Pulmonary artery endothelial cell (primary cell): ENCODE measurements around the gene DUS4L. TPM values are rescaled to one million over a fixed set of nuclear protein-coding genes. Genes with fewer than 3 reads are reported as not detected.

Experiments used
- DNase-seq: peaks from one replicate; pipeline ENCODE4 v3.0.0-alpha.2; 2011; ENCODE audit warnings: low read depth, low spot score
- total RNA-seq: library from RNA; depleted of rRNA; stranded (reverse); fragments of >200 nt; gene quantifications from 2 replicates; pipeline ENCODE4 v1.2.3, GENCODE V29; 2014

DUS4L gene
- total RNA-seq, 1 donor from 2014 or later, result 8.6 TPM

GRCh38 chr7:107579885-107580715, 16.3 kb downstream of the DUS4L start, which contains the start of gene BCAP29:
TSS of gene BCAP29 (plus strand) at chr7:107580246. CDS start at chr7:107580773, 527 bp downstream.
- no peak for DNase-seq

GRCh38 chr7:107580716-107581383, 17.1 kb downstream of the DUS4L start:
- no peak for DNase-seq

DNA sequence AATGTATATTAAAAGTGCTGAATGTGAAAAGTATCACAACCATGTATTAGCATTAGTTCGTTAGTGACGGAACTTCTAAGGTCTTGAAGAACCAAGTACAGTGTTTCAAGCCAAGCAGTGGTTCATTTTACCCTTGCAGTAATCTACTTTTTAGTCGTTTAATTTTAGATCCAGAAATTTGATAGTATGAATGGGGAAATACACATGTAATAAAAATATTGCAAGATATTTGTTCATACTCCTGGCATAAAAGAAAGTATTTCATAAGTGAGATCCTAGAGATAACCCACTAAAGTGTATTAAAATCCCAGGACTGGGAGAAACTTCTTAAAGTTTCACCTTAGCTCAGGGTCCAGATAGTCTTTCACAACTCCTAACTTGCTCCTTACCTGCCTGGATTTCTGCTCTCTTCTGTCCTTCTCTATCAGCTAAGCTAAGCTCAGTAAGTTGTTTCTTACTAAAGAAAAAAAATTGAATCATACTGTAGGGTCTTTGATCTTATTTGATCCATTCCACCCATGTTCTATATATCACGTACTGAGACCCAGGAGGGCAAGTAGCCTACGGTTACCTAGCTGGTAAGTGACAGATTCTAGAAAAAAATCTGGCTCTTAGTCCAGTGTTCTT, 17.7 kb downstream of the DUS4L start:
- no peak for DNase-seq

- DNase-seq, result no peak
These were observed 19.1 kb downstream of the DUS4L start for GRCh38 chr7:107582875-107583274.

DNA sequence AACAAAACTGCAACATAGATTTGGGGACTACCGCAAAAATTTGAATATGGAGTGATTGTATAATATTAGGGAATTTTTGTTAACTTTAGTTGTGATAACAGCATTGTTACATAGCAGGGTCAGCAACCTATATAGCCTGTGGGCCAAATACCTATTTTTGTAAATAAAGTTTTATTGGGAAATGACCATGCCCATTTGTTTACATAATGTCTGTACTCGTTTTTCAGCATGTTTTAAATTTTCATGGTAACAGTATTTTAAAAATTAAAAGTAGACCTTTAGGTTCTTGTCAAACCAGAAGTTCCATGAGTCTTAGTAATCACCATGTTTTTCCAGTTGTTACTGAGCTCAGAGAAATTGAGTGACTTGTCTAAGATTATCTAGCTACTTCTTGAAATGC, 20.9 kb downstream of the DUS4L start:
- no peak for DNase-seq

GRCh38 chr7:107588529-107589130, 24.9 kb downstream of the DUS4L start:
- no peak for DNase-seq

- DNase-seq, result no peak
These were observed 27.6 kb downstream of the DUS4L start for GRCh38 chr7:107591421-107591820.

DNA sequence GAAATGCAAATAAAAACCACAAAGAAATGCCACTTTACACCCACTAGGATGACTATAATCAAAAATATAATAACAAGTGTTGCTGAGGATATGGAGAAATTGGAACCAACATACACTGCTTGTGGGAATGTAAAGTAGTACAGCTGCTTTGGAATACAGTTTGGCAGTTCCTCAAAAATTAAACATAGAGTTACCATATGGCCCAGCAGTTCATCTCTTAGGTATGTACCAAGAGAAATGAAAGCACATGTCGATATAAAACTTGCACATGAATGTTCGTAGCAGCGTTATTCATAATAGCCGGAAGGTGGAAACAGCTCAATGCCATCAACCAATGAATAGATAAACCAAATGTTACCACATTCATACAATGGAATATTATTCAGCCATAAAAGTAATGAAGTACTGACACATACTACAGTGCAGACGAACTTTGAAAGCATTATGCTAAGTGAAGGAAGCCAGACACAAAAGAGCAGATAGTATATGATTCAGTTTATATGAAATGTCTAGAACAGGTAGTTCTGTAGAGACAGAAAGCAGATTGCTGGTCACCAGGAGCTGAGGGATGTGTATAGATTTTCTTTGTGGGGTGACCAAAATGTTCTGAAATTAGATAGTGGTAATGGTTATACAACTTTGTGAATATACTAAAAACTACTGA, 28.7 kb downstream of the DUS4L start:
- DNase-seq, result no peak

DNA sequence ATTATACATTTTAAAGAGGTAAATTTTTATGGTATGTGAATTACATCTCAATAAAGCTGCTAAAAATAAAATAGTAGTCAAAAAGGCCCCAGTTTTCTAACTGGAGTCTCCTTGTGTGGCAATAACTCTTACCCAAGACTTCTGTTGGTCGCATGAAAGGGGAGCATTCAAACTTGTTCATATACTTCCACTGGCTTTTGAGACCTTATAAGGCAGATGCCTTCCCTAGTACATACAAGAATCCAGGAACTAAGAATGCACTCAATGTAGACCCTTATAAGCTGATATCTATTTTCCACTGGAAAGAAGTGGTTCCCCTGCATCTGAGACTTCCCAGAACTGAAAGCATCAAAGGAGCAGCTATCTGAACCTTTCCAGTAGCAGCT, 29.2 kb downstream of the DUS4L start:
- no peak for DNase-seq

GRCh38 chr7:107594961-107595737, 31.4 kb downstream of the DUS4L start:
- peak; percentile 97 for DNase-seq

- peak; percentile 96 for DNase-seq
These were observed 33.3 kb downstream of the DUS4L start for GRCh38 chr7:107596881-107597581.

DNA sequence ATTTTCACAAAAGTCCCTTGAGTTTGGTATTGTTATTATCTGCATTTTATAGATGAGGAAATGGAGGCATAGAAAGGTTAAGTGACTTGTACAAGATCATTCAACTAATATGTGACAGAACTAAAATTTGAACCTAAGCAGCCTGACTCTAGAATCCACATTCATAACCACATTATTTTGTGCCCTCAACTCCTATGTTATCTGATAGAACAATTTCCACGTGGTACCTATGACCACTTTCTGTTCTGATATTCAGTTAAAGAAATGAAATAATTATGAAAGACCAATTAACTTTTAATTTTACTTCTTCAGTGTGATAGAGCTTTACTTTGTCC, 33.8 kb downstream of the DUS4L start:
- no peak for DNase-seq

DNA sequence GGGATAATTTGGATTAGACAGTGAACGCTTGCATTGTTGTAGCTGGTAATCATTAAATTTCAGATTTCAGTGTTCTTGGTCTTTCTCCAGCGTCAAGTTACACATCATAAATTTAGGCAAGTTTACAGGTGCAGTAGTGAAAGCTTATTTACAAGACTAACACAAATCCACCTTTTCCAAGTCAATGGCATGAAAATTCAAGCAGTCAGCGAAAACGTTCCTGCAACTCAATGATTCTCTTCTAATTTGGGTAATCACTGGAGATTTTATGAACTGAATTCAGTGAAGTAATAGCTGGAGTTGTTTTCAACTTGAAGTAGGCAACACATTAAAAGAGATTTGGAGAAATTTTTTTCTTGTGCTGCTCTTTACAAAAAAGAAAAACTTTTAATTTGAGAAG, 34.2 kb downstream of the DUS4L start:
- no peak for DNase-seq

DNA sequence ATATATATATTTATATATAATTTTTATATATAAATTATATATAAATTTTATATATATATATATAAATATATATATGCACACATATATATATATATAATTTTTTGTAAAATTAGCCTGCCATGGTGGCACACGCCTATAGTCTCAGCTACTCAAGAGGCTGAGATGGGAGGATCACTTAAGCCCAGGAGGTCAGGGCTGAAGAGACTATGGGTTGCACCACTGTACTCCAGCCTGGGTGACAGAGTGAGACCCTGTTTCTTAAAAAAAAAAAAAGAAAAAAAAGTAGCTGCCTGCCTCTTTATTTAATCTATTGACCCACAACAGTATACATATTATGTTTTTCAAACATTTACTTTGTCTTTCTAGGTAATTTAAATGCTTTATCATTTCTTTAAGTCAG, 35.5 kb downstream of the DUS4L start:
- no peak for DNase-seq

- DNase-seq, result no peak
These were observed 37.0 kb downstream of the DUS4L start for GRCh38 chr7:107600816-107601215.

- DNase-seq, result no peak
These were observed 41.5 kb downstream of the DUS4L start for GRCh38 chr7:107605218-107605815.

- no peak for DNase-seq
These were observed 42.5 kb downstream of the DUS4L start for GRCh38 chr7:107606303-107606702.

DNA sequence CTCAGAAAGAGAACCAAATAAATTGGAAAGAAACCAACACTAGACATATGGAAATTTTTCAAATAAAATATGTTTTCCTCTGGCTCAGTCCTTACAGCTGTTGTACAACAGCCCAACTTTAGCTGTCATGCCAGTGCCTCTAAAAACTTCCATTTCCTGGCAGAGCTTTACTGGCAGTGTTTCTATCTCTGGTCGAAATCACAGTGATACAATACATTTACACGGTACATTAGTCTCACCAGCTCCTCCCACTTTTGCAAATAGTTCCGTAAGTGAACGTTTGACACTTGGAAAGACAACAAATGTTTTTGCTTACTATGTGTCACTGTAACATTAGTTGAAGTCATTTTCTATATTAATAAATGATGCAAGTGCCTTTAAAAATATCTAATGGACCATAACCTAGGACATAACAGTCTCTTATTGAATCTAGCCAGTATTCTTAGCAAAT, 46.1 kb downstream of the DUS4L start:
- peak; percentile 37 for DNase-seq

DNA sequence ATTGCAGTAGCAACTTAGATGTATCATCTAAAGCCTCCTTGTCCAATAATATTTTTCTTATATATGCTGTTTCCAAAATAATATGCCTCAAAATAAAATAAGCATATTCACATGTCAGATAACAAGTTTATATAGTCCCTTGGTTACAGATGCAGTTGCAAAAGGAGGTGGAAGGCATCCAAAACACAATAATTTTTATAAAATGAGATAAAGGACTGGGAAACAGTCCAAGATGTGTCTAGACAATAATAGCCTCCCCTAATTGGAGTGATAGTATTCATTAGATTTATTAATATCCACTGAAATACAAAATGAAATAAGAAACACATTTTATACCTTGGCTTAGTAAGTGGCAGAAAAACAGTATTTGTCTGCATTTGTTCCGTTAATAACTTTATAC, 46.6 kb downstream of the DUS4L start:
- DNase-seq, result no peak

GRCh38 chr7:107613439-107613838, 49.7 kb downstream of the DUS4L start:
- DNase-seq, result no peak
